Activated CD4-positive, alpha-beta T cell treated with anti-CD3 and anti-CD28 coated beads, Interleukin-2, amount 50 U/mL, for 48 hours (primary cell): Measurements from ENCODE around the gene COPA.

ENCODE experiments used
- DNase-seq, 2 experiments: peaks; one replicate each; pipeline ENCODE4 v3.0.0-alpha.2; 2020

Gene COPA

DNA sequence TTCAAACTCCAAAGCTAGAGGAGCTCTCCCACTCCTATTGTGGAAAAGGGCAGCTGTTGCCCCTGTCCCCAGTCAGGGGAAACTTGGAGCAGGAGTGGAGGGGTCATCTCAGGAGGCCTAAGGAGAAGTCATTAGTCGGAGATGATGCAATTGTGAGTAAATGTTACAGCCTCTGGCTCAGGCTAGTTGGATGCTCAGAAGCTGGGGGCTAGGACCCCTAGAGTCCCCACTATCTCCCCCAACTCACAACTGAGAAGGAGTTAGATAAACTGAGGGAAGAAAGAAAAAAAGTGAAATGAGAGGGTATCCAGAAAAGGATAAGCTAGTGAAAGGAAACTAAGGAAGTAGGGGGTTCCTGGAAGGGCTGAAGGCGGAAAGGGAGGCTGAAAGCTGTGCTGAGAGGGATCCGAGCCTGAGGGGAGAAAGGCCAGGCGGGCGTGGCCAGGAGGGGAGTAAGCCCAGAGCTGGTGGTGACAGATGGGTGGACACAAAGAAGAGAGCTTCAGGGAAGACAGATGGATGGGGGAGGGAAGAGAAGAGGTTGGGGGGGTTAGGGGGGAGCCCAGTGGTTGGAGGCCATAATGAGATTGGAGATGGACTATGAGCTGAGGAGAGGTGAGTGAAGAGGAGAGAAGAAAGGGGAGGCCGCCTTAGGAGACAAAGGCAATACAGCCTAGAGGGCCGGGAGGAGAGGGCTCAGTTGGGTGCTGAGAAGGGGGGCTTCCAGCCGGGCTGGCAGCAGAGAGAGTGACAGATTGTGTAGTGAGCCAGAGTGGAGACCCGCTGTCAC, 19.3 kb upstream of the COPA start:
- no peak for DNase-seq

DNA sequence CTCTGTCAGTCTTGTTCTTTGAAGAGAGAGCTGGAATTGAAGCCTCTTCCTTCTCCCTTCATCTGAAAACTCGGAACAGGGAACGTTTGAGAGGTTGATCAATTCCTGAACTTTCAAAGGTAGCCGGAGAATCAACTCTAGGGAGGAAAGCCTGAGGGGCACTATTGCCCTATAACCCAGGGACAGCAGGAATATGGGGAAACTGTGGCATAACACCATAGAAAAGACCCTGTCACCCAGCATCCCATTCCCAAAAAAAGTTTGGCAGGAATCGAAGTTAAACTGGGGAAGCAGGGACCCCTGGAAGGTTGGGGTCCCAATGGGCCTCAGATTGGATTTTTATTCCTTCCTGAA, 18.7 kb upstream of the COPA start:
- no peak for DNase-seq

DNA sequence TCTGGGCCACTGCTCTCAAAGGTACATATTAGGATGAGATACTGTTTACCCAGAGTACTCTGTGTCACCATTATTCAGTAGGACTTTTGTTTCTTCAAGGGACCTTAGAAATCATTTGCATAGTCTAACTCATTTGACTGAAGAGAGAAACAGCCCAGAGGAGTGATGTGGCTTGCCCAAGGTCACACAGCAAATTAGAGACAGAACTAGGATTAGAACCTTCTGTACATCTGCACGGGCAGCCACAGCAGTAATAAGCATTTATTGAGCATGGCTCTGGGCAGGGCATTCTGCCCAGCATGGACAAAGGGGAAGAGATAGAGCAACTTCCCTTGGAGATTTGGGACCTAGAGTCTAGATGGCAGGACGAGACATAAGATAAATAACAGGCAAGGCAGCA, 18.1 kb upstream of the COPA start:
- DNase-seq: no peak

DNA sequence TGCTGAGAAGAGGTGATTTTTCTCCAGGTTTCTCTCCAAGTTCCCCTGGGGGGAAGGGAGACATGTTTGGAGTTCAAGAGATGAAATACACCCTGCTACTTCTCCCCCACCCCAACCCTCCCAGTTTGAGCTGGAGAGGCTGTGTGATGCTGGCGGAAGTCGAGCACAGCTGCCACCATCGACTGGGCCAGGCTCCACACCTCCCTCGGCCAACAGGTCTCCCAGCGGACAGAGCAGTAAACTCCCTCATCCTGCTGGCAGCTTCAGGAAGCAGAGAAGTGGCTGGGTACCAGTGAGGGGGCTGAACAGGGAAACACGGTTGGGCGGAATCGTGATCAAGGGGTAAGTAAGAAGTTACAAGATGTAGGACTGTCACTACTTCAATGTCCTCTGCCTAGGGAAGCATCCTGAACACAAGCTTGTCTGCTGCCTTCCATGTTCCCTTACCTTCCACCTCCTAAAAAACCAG, 17.2 kb upstream of the COPA start:
- no peak for DNase-seq

DNA sequence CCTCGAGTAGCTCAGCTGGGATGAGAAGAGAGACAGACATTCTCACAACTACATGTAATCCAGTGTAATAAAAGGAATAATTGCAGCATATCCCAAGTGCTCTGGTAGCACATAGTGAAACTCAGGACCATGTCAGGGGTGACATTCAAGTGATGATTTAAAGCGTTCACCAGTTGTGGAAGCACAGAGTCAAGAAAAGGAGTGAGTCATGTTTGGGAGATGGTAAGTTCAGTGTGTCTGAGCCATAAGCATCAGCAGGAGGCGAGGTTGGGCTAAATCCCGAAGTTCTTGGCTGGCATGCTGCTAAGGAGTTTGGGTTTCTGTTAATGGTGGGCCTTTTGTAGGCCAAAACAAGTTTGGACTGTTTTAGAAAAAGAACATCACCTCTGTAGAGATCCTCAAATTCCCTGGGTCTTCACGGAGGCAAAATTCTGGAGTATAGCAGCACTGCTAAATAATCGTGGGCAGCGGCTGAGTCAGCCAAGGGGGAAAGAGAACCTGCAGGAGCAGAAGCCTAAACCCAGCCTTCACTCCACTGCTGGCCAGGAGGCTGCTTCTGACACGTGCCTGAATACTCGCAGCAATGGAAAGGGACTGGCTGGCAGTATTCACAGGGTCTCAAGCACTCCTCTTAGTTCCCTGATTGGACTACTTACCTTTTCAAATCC, 16.6 kb upstream of the COPA start:
- DNase-seq: no peak

DNA sequence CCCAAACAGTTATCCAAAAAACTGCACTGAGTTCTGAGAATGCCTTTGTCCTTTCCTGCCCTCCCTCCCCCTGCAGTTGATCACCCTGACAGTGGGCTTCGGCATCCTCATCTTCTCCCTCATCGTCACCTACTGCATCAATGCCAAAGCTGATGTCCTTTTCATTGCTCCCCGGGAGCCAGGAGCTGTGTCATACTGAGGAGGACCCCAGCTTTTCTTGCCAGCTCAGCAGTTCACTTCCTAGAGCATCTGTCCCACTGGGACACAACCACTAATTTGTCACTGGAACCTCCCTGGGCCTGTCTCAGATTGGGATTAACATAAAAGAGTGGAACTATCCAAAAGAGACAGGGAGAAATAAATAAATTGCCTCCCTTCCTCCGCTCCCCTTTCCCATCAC, 15.0 kb upstream of the COPA start:
- no peak for DNase-seq

DNA sequence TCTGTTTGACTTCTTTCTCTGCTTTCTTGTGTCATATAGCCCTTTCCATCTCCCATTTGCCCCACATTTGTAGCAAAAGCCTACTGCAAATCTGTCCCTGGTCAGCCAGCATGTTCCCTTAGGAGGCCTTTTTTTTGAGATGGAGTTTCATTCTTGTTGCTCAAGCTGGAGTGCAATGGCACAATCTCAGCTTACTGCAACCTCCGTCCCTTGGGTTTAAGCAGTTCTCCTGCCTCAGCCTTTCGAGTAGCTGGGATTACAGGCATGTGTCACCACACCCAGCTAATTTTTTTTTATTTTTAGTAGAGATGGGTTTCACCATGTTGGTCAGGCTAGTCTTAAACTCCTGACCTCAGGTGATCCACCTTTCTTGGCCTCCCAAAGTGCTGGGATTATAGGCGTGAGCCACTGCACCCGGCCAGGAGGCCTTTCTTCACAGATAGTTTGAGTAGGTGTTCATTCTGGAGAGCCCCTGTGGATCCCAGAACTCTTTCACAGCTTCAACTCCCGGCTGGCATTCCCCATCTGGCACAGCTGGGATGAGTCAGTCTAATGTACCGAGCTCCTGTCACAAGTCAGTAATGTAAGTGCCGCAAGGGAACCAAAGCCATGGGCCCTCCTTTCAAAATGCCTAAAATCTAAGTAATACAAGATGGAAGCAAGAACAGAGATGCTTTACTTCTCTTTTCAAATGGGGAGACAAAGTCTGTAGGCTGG, 14.4 kb upstream of the COPA start:
- no peak for DNase-seq

DNA sequence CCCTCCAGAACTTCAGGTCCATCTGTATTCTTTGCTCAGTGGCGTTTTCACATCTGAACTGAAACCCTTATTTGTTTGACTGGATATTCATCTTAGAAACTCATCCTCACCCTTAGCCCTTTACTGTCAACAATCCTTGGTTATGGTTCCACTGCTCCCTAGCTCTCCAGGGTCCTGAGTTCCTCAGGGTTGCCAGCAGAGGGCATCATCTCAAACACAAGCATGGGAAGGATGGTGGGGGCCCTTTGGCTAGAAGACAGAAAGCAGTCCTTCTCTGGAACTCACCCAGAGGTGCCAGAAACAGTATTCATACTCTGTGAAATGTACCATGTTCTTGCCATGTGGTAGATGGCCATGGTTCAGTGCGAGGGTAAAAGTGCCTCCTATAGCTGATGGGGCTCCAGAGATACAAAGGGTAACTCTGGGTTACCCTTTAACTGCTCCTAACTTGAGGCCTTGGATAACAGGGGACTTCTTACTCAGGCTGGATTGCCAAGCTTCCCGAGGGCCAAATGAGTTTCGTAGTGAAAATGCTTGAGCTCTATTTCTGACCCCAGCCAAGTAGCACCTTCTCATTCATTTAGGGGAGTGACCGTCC, 11.4 kb upstream of the COPA start:
- peak in 1 of 2 experiments; percentile 15 for DNase-seq

DNA sequence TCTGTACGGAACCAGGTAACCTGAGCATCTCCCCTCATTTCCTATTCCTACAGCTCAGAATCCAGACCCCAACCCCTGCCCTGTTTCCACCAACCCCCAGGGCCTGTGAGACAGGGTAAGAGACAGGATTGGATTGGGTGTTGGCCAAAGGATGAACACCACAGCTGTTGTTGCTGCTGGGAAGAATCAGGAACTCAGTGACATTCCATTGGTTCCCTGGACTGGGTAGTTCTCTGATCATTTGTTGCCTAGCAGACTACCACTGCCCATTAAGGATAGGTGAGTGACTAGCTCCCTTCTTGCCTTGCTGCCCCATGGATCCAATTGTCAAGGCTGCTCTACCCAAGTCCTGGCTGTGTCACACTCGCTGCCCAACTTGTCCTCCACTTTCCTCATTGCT, 10.2 kb upstream of the COPA start:
- DNase-seq: no peak

DNA sequence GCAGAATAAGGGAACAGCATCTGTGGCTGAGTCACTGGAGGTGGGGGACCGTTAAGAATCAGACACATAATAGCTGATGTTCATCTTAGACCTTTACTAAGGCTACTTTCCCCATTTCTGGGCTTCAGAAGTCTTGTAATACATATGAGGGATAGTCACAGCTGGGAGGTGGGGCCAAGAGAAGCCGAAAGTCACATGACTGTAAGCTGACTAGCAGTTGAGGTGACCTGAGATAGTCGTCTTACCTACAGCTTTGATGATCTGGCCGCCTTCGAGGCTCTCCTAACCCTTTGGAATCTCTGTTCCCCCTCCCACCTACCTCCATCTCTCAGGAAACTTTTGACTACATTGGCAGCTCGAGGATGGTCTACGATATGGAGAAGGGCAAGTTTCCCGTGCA, 9.5 kb upstream of the COPA start:
- no peak for DNase-seq

DNA sequence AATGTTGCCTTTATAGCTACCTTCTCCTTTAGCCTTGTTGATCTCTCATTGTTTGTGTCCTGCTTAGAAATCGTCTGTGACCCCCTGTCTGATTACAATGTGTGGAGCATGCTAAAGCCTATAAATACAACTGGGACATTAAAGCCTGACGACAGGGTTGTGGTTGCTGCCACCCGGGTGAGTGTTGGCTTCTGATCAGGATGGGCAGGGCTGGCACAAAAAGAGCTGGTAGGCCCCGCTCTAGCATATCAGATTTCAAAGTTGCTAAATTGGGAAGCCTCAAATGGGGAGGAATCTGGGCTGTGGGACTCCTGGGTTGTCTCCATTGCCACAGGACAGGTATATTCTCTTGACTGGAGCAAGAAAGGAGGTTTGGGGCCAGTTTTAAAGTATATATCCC, 8.6 kb upstream of the COPA start:
- no peak for DNase-seq

DNA sequence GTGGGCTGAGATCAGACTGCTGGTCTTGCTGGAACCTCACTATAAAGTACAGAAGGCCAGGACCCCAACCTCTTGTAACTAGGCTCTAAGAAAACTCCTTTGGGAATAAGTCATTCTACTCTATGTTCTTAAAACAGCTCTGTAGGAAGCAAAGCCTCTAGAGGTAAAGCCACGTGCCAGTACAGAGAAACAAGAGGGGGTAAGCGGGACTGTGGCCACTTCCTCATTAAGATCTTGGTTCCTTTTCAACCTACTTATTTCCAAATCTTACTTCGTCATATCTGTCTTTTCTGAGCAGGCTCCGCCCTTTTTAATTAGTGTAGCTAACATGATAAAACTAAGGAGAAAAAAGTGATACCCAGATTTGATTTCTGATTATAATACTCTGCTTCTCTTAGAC, 3.9 kb upstream of the COPA start:
- no peak for DNase-seq

DNA sequence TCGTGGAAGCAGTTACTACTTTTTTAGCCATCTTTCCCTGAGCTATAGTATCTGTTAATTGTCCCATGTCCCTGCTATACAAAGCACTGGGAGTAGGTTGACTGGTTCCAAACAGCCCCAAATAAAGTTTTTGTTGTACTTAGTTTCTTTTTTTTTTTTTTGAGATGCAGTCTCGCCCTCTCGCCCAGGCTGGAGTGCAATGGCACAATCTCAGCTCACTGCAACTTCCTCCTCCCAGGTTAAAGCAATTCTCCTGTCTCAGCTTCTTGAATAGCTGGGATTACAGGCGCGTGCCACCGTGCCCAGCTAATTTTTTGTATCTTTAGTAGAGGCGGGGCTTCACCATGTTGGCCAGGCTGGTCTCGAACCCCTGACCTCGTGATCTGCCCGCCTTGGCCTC, 3.4 kb upstream of the COPA start:
- DNase-seq: no peak

DNA sequence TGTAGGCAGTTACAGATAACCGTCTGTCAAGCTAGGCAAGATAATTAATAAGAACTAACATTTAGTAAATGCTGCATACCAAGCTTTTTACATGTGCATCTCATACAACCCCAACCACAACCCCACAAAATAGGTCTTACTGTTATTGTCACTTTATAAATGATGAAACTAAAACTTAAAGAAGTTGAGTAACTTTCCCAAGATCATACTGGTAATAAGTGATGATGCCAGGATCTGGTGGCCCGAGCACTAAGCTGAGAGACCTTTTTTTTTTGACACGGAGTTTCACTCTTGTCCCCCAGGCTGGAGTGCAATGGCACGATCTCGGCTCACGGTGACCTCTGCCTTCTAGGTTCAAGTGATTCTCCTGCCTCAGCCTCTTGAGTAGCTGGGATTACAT, 1.9 kb upstream of the COPA start:
- no peak for DNase-seq

DNA sequence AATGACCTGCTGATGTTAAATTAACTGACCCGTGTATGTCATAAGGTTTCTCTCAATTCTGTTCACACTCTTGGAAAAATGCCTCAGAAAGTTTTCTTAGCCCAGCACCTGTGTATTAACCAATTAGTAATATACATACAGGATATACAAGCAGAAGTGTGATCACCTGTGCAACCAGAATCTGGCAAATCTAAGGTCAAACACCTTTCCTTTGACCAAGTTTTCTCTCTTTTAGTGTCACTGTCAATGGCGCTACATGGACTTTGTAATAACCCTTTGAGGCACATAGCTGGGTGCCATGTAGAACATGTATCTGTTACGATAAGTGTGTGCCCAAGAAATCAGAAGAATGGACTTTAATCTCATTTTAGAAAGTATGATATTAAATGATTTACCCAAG, 1.2 kb upstream of the COPA start:
- no peak for DNase-seq

DNA sequence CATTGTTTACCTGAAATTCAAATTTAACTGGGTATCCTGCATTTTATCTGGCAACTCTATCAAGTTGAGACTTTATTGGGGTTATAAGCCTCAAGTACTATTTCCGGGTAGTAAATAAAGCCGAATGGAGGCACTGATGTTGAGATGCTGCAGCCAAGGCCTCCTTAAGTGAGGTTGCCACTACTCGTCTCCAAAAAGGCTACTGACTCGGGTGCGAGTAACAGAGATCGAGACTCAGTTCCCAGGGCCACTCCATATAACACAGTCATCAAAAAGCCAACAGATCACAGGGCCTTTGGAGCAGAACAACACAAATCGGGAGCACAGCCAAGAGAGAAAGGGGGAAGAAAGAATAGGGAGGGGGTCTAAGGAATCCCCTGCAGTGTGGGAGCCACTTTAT, 524 bp downstream of the COPA start:
- peak in 1 of 2 experiments; percentile 6 for DNase-seq

DNA sequence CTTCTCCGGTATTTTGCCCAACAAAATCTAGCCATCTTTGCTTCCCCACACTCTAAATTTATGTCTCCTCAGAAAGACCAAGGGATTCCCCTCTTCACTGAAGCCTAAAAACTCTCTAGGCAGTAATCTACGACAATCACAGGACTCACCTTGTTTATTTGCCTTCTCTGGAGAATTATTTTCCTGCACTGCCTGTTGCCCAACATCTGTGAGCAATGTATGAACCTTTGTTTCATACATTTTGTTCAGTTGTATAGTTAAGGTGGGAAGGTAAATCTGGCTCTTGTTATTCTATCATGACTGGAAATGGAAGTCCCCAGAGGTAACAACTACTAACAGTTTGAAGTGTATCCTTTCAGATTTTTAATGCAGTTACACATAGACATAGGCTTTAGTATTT, 2.2 kb downstream of the COPA start:
- DNase-seq: no peak

DNA sequence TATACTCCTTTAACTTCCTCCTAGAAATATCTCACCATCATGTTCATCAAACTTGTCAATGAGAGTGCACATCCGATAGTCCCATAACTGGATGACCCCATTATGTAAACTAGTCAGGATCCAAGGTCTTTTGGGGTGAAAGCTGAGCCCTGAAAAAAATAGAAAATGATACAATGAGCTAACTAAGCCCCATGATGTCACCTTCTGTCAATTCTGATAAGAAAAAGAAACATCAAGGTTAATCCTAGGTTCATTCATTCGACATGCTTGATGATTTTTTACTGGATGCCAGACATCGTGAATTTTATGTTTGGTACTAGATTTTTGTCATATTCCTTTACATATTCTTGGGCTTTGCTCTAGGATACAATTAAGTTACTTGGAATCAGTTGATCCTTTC, 2.9 kb downstream of the COPA start:
- no peak for DNase-seq

DNA sequence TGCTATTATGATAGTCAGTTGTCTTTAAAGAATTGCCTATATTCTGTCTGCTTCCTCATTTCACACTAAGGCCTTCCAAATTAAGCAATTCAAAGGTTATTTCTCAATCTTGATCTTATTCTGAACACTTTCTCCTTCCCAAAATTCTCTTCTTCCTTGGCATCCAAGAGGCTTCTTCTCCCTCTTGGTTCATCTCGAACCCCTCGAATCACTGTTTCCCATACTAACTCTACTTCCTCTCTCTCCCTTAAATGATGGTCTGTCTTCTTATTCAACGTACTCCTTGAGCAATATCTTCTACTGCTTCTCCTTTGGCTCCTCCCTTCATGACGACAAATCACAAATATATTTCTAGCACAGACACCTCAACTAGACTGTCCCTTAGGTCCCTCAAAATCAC, 4.5 kb downstream of the COPA start:
- no peak for DNase-seq

DNA sequence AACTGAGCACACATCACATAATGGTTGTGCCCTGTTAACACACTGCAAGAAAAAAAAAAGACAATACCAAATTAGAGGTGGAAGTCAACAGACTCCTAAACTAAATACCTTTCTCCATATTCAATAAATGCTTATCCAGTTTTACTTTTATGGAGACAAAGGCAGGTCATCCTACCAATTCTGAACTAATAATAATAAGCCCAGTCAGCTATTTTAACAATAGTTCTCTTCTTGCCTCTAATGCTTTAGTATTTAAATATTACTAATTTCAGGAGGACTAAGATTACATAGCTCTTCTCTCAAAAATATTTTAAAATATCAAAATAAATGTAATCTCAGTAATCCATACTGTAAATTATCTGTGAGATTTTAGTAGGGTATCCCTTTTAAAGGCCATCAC, 10.5 kb downstream of the COPA start:
- no peak for DNase-seq

DNA sequence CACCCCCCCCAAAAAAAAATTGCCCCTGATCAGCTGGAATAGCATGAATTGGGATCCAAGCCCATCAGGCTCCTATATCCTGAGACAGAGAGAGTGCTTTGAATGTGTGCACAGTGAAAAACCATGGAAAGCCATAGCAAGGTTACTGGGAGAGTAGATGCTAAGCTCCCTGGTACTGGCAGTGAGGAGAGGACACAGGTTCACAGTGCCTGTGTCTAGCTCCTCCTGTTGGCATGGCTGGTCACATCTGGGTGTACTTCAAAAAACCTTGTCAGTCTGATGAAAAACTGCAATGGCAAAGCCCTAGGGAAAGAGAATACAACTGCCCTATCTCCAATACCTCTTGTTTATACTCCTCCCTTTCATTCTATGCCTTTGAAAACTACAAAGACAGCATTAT, 12.9 kb downstream of the COPA start:
- DNase-seq: no peak

DNA sequence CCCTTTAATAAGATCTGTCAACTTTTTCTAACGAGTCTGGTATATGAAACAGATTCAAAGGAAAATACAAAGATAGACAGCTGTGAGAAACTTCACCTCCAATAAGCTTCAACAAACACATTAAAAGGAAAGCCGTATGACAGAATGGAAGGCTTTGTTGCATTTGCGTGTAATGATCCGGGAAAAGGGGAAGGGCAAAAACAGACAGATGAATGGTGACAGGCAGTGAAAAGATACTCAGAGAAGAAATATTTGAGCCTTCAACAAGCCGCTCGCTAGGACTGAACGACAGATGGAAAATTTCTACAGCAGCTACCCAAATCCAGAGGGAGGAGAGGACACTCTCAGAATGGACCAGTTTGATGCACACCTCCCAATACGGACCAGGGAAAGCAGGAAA, 14.9 kb downstream of the COPA start:
- no peak for DNase-seq

DNA sequence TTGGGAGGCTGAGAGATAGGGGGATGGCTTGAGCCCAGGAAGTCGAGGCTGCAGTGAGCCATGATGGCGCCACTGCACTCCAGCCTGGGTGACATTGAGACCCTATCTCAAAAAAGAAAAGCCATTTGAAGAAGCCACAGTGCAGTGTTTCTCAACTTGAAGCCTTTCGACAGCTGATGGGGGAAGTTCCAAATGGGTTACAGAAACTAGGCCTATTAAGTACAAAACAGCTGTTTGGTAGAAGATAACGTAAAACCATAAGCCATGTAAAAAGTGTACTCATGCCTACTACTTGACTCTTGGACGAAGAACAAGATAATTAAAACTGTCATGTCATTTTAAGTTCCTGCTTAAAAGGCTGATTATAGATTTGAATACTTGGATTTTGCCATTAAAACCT, 16.6 kb downstream of the COPA start:
- DNase-seq: no peak

DNA sequence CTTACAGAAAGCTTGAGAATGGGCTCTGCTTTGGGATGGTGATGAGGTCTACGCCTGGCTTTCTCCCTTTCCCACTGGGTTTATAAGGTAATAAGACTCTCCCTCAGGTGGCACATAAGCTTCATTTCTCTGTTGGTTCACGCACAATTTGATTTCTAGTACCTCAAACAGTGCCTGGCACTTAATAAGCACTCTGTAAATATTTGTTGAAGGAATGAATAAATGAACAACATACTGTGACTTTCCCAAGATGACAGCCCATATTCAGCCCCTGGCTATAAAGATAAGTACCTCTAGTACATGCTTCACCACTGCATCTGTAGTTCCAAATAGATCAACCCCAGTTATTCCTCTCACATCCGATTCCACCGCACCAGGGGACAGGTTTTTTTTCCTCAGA, 17.8 kb downstream of the COPA start:
- no peak for DNase-seq
